GM21515 (cell line): Measurements from ENCODE around the gene WDR38.

Experiments
- ATAC-seq: cut with Tn5 transposase; IDR thresholded peaks from one replicate; pipeline ENCODE4 v1.9.1; 2021; ENCODE audit not compliant: unreplicated experiment

WDR38 gene, protein sequence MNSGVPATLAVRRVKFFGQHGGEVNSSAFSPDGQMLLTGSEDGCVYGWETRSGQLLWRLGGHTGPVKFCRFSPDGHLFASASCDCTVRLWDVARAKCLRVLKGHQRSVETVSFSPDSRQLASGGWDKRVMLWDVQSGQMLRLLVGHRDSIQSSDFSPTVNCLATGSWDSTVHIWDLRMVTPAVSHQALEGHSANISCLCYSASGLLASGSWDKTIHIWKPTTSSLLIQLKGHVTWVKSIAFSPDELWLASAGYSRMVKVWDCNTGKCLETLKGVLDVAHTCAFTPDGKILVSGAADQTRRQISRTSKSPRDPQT

GRCh38 chr9:124852829-124853531 is at the start of gene WDR38:
WDR38 (plus strand) TSS chr9:124853460; CDS start chr9:124853532, 72 bp downstream.
- ATAC-seq, result peak; percentile 73

DNA sequence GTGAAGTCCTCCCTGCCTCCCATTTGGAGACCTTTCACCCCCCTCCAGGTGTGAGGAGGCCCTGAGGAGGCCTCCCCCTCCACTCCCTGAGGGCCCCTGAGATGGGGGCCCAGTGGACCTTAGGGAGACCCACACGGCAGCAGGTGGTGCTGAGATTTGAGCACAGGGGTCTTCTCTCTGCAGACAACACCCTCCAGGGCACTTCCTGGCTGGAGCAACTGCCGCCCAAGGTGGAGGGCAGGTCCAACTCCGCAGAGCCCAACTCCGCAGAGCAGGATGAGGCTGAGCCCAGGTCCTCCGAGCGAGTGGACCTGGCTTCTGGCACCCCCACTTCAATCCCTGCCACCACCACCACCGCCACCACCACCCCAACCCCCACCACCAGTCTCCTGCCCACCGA is 49.3 kb upstream of the WDR38 start:
- no peak for ATAC-seq

- ATAC-seq, result no peak
Observed at GRCh38 chr9:124805186-124805585, 48.1 kb upstream of the WDR38 start.

GRCh38 chr9:124808246-124808956 is 44.9 kb upstream of the WDR38 start:
- no peak for ATAC-seq

- ATAC-seq, result no peak
Observed at GRCh38 chr9:124809211-124809610, 44.0 kb upstream of the WDR38 start.

- ATAC-seq, result no peak
Observed at GRCh38 chr9:124809741-124810500, 43.3 kb upstream of the WDR38 start.

GRCh38 chr9:124810663-124811355 is 42.5 kb upstream of the WDR38 start:
- no peak for ATAC-seq

DNA sequence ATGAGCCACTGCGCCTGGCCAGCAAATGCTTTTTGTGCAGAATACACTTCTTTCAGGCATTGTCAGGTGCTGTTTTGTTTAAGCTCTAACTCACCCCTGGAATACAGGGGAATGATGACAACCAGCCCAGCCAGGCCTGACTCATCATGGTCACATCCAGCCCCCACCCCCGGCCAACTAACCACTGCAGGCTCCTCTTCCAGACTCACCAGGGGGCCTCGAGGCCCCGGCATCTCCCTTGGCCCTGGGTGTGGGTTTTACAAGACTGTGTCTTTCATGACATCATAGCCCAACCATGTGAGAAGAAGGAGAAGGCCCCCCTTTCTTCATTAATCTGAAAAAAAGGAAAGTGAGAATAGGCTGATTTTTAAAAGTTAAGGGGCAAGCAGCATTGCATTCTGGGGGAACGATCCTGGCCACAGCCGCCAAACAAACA is 40.8 kb upstream of the WDR38 start:
- no peak for ATAC-seq

- no peak for ATAC-seq
Observed at GRCh38 chr9:124813041-124813440, 40.2 kb upstream of the WDR38 start.

DNA sequence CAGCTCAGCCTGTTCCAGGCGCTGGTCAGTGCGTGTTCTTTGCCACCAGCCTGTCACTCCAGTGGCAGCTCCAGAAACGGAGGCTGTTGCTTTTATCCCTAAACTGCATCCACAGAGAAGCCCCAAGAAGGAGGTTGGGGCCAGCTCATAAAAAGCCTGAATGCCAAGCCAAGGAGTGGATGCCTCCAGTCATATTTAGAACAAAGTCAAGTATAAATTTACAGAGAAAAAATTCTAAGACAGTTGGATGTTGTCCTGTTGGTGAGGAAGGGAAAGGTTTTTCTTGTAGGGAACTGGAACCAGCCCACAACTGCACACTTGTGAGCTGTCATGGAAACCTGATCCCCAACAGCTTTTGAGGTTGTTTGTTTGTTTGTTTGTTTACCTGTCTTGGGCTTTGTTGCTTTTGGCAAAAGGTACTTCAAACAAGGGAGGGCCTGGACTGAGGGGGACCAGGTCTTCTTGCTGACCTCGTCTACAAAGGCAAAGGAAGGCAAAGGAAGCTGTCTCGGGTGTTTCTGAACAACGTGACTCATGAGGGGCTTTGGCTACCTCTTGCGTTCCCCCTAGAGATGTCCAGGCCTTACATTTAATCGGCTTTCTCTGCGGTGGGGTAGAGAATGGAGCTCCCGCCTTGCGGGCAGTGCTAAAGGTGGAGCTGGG is 39.6 kb upstream of the WDR38 start:
- no peak for ATAC-seq

DNA sequence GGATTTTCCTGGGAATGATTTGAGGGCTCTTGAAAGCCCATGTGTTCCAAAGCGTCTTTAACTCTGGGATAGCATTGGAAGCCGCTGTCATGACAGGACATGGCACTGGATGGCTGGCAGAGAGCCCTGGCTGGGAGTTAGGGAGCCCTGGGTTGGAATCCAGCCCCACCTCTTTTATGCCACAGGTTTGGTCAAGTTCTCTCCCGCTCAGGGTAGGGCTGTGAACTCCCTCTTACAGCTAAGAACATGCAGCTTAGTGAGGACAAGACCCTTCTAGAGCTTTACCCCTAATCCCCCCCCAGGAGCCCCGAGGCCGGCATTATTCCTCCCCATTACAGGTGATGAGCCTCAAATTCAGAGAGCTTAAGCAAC is 39.1 kb upstream of the WDR38 start:
- ATAC-seq, result no peak

DNA sequence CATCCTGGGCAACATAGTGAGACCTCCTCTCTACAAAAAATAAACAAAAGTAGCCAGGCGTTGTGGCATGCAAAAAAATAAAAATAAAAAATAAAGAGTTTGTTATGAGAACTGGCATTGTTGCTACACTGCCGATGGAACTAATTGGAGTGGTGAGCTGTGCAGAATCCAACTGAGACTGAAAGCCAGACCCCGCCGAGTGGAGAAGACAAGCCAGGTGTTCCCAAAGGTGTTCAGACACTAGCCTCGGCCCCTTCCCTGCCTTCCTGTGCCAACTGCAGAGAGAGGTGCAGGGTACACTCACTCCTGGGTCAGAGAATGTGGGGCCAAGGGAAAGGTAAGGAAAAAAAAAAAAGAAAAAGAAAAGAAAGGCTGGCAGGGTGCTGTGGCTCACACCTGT is 37.7 kb upstream of the WDR38 start:
- no peak for ATAC-seq

DNA sequence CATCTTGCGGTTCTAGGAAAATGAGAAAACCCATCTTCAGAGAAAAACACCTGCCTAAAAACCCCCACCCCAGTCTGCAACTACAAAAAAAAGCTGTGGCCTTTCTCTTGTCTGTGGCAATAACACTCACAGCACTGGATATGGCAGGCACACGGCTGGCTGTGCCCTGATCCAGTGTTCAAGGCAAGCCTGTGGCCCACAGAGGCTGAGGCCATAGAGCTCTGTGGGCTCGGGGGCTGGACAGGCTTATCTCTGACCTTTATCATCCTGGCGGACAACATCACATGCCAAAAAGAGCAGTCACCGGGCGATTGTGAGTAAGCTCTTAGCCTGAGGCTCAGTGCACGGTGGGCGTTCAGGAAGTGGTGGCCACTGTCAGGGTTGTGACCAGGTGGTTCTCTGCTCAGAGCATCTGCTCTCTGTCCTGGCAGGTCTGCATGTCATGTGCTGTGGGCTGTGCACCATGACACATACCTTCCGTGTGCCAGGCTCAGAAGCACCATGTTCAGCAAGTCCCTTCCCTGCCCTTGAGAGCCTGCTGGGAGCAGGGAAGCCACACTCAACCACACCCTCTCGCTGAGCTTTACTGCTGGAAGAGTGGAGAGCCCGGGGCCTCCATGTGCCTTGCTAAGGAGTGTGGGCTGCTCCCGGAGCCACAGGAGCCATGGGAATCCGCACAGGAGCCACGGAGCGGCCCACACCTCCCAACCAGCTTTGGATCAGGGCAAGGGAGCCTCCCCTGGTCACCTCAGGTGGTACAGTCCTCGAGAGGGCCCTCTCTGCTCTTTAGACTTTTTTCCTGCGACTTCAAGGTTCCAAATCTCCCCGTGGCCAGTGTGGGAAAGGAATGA is 34.6 kb upstream of the WDR38 start:
- no peak for ATAC-seq

DNA sequence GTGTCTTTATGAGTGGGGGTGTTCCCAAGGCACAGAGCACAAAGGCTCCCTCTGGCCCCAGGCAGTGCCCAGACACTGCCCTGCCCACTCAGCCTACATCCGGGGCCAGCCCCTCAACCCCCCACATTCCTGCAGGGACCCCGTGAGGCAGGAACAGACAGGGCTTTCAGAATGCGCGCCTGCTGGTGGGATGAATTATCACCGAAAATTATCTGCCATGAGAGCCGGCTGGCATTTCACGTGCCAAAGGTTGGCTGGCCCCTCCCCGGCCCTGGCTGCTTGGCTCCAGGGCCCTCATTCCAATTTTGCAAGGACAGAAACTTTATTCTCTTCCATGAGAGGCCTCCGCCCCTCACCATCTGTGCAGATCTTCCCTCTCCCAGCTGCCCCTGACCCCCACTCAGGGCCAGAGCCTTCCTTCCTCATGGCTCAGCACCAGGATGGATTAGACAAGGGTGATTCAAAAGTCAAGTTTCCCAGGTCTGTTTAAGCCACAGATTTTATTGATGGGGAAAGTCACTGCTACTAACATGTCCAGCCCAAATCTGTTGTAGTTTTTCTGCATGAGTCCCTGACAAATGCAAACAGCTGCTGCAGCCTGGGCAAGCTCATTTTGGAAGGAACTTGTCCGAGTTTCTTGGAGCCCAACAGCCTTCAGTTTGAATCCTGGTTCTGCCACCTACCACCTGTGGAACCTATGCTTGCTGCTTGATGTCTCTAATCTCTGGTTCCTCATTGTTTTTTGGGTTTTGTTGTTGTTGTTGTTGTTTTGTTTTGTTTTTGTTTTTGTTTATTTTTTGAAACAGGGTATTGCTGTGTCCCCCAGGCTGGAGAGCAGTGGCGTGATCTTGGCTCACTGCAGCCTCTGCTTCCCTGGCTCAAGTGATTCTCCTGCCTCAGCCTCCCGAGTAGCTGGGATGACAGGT is 32.3 kb upstream of the WDR38 start:
- no peak for ATAC-seq

DNA sequence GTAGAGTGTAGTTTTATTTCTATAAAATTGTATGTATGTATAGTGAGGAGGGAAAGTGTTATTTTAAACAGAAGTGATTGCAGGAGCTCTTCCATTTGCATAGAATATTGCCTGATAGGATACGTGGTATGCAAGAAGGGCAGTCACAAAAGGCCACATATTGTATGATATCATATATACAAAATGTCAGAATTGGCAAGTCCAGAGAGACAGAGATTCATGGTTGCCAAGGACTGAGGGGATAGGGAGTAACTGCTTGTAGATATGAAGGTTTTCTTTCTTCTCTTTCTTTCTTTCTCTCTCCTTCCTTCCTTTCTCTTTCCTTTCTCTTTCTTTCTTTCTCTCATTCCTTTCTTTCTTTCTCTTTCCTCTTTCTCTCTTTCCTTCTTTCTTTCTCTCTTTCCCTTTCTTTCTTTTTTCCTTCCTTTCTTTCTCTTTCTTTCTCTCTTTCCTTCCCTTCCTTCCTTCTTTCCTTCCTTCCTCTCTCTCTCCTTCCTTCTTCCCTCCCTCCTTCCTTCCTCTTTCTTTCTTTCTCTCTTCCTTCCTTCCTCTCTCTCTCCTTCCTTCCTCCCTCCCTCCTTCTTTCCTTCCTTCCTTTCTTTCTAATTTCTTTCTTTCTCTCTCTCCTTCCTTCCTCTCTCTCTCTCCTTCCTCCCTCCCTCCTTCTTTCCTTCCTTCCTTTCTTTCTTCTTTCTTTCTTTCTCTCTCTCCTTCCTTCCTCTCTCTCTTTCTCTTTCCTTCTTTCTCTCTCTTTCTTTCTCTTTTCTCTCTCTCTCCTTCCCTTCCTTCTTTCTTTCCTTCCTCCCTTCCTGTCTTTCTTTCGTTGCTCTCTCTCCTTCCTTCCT is 24.5 kb upstream of the WDR38 start:
- no peak for ATAC-seq

GRCh38 chr9:124829334-124829669 is 24.0 kb upstream of the WDR38 start:
- no peak for ATAC-seq

DNA sequence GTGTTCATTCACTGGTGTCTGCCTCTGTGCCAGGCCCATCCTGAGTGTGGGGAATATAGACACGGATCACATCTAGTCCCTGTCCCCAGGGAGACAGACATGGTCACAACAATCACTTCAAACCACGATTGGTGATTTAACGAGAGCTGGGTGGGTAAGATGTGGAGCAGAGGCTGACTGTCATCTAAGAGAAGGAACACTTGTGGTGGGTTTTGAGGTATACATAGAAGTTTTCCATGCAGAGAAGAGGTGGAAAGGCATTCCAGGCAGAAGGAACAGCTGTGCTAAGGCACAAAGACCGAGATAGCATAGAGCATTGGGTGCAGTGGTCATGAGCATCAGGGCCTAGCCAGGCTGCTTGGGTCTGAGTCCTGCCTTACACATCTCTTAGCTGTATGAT is 22.7 kb upstream of the WDR38 start:
- ATAC-seq, result no peak
